HG03097 (cell line): ENCODE results near the gene EFCAB5.
A peak's percentile ranks its signal among the peaks of the same experiment; 100 is the strongest.
"Not testable (repeated sequence)": the region's sequence is repeated elsewhere in the genome, so short reads cannot be mapped to it uniquely, and the experiment has no call there.

Source experiments
- ATAC-seq: cut with Tn5 transposase; IDR thresholded peaks from one replicate; pipeline ENCODE4 v1.9.1; 2021; ENCODE audit not compliant: unreplicated experiment, low FRiP score

The EFCAB5 gene

GRCh38 chr17:29941334-29941733 lies at the start of gene EFCAB5:
TSS of gene EFCAB5 (plus strand) at chr17:29941634. CDS start at chr17:29941797, 163 bp downstream.
- no peak for ATAC-seq

GRCh38 chr17:29892201-29892600 lies 49.2 kb upstream of the EFCAB5 start:
- ATAC-seq = no peak

DNA sequence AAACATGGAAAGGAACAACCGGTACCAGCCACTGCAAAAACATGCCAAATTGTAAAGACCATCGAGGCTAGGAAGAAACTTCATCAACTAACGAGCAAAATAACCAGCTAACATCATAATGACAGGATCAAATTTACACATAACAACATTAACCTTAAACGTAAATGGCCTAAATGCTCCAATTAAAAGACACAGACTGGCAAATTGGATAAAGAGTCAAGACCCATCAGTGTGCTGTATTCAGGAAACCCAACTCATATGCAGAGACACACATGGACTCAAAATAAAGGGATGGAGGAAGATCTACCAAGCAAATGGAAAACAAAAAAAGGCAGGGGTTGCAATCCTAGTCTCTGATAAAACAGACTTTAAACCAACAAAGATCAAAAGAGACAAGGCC lies 44.3 kb upstream of the EFCAB5 start:
- ATAC-seq = not testable (repeated sequence)

DNA sequence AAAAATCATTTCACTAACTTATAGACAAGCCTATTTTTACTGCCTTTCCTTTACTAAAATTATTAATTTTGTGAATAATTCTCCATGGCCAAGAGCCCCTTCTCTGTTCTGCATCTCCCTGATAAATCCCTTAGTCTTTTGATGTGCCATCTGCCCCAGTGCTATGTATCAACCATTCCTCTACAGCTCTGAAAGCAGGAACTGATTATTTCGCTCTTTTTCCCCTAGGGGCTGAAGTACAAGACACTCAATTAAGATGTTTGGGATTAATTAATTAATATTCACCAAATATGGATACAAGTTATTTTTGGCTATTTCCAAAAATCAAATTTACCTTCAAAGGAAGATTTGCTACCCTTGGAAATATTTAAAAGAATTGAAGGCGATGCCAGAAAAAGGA lies 38.0 kb upstream of the EFCAB5 start:
- no peak for ATAC-seq

- no peak for ATAC-seq
These were observed 36.2 kb upstream of the EFCAB5 start for GRCh38 chr17:29905086-29905878.

DNA sequence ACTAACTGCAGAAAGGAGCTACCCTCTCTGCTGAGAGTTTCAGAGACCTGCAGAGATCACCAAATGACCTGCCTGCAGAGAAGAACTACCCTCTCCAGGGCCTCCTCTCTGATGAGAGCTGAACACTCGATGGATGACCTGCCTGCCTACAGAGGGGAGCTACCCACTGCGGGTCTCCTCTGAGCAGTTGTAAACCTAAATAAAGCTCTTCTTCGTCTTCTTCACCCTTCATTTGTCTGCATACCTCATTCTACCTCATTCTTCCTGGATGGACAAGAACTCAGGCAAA lies 35.6 kb upstream of the EFCAB5 start:
- no peak for ATAC-seq

DNA sequence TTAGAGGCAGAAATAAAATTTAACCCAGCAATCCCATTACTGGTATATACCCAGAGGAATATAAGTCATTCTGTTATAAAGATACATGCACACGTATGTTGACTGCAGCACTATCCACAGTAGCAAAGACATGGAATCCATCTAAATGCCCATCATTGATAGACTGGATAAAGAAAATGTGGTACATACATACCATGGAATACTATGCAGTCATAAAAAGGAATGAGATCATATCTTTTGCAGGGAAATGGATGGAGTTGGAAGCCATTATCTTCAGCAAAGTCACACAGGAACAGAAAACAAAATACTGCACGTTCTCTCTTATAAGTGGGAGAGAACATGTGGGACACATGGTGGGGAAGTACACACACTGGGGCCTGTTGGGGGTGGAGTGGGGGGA lies 34.5 kb upstream of the EFCAB5 start:
- ATAC-seq = no peak

- no peak for ATAC-seq
These were observed 32.0 kb upstream of the EFCAB5 start for GRCh38 chr17:29909236-29910003.

DNA sequence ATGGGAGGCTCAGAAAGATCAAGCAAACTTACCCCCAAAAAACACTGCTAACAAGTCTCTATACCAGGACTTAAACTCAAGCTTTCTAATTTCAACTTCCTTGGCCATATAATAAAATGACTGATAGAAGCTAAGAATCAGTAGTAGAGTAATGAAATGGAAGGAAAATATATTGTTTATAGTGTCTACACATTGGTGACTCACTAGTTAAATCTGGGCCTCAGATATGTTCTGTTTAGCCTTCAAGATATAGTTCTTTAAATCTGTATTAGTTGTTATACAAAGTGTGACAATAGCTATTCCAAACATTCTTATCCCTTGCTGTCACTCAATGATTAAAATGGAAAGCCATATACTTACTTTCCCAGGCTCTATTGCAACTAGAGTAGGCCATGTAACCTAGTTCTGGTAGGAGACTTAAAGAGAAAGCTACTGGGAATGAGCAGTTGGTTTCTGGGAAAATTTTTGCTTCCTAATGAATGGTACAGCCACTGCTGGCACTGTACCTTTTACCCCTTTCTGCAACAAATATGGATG lies 29.7 kb upstream of the EFCAB5 start:
- ATAC-seq = no peak

- ATAC-seq = no peak
These were observed 26.5 kb upstream of the EFCAB5 start for GRCh38 chr17:29914819-29915537.

- no peak for ATAC-seq
These were observed 23.4 kb upstream of the EFCAB5 start for GRCh38 chr17:29918016-29918415.

DNA sequence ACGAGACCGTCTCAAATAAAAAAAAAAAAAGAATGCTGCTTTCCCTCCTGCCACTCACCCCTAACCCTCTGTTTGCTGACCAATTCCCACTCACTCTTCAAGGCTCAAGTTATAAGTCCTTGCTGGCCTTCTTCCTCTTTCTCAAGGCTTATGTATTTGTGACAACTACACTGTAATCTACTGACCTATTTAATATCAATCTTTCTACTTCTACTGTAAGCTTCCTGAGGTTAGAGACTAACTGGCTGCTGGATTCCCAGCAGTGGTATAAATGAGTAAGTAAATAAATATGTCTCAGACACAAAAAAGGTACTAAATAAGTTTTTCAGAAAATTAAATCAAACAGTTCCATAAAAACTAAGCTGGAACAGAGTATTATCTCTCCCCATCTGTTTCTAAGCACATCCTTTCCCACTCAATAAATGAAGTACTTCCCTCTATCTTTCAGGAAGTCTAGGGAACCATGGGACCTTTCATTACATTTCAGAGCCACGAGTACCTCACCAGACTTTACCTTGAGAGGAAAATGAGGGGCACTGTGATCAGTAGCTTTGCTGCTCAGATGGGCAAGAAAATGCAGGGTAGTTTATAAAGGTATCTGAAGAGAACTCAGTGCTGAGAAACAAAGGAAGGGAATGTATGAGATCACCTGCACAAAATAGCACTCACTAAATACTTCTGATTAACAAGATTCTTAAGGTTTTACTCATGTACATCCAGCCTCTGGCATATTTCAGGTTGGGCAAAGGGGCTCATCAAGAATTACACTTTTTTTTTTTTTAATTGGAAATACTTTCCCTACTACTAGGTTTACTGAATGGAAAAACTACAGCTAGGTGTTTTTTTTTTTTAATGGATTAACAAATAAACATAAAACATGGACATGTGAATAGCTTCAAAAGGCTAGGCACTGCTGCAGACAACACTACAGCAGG lies 22.2 kb upstream of the EFCAB5 start:
- ATAC-seq = no peak

DNA sequence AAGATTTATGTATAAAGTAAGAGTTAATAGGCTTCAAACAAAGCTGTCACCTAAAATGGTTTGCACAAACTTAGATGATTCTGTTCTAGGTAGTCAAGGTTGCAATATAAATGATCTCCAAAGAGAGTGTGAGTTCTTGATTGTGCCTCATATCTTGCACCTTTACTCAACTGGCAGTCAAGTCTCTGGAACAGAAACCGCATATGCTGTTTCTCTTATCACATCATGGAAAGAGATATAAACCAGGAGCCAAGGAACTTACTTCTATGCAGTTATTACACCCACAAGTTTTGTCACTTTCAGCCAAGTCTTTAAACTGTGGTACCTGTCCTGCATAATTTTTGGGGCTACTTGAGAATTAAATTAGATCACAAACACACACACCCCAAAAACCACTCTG lies 16.6 kb upstream of the EFCAB5 start:
- ATAC-seq = no peak

DNA sequence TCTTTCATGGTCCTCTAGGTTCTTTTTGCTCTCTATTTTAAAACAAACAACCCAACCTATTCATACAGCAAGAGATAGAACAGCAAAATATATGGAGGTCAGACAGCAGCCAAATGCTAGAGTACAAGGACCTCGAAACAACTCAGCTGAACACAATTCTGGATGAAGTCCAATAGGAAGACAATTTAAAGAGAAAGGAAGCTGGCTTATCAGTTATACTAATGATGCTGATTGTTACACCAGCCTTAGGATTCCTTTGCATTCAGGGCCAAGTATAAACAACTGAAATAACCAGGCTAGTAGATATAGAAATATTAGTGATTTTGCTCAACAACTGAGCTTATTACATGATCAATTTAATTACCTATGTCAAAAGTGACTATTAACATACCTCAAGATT lies 13.9 kb upstream of the EFCAB5 start:
- ATAC-seq = no peak

GRCh38 chr17:29929006-29929532 lies 12.4 kb upstream of the EFCAB5 start:
- ATAC-seq = no peak

GRCh38 chr17:29929533-29930408 lies 11.7 kb upstream of the EFCAB5 start, which contains the start of gene SSH2:
TSS of gene SSH2 (minus strand) at chr17:29930228. CDS start at chr17:29930000, 228 bp downstream.
- peak; percentile 53 for ATAC-seq

GRCh38 chr17:29930409-29931010 lies 10.9 kb upstream of the EFCAB5 start:
- ATAC-seq = no peak

DNA sequence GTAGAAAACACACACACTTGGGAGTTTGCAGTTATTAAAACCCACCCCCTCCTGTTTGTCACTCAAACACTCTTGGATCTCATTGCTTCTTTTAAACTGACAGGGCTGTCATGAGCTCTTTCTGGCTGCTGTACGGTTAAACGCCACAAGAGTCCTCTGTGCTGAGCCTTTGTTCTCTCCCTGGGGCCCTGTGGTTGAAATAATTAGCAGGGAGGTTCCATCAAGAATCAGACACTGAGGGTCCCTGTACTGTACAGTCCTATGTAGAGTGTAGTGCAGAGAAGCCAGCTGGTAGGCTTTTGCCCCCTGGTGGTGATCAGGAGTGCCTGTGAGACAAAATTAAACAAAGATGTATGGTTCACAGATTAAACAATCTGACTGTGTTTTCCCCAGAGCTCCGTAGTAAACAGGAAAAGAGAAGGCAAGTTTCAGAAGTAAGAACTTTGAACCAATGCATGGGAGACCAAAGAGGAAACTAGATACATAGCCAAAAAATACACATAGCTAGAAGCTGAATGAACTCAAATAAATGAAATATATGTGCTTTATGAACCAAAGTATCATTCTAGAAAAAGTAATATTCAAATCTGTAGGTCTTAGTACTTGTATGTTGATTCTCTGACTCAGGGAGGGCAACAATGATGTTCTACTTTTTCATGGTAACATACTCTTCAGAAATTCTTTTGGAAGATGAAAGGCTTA lies 10.1 kb upstream of the EFCAB5 start:
- ATAC-seq = peak; percentile 65
